Skeletal muscle satellite cell (primary cell): ENCODE measurements around the gene DOCK6.
"Not testable (repeated sequence)": the region's sequence is repeated elsewhere in the genome, so short reads cannot be mapped to it uniquely, and the experiment has no call there.

Experiments used
- H3K27me3 ChIP-seq: 2 replicates; pipeline ENCODE4 v1.7.0; 2013; ENCODE audit warnings: low read length; ENCODE audit not compliant: control insufficient read depth, insufficient read depth
- H3K36me3 ChIP-seq: 2 replicates; pipeline ENCODE4 v1.7.0; 2013; ENCODE audit warnings: mild to moderate bottlenecking, control low read depth, low read length; ENCODE audit not compliant: insufficient read depth
- H3K4me1 ChIP-seq: 2 replicates; pipeline ENCODE4 v1.7.0; 2013; ENCODE audit warnings: low read length; ENCODE audit not compliant: control insufficient read depth, insufficient read depth
- H3K4me2 ChIP-seq: 2 replicates; pipeline ENCODE4 v1.7.0; 2013; ENCODE audit warnings: mild to moderate bottlenecking, low read length
- H3K4me3 ChIP-seq: 2 replicates; pipeline ENCODE4 v1.7.0; 2013; ENCODE audit warnings: low read length
- H3K9ac ChIP-seq: 2 replicates; pipeline ENCODE4 v1.7.0; 2013; ENCODE audit warnings: mild to moderate bottlenecking, low read depth, low read length, moderate library complexity
- H3K9me3 ChIP-seq: replicated peaks from 2 replicates; pipeline ENCODE4 v1.7.0; 2013; ENCODE audit warnings: mild to moderate bottlenecking, control low read depth, low read length

The DOCK6 gene

GRCh38 chr19:11174336-11174735 lies 88.0 kb downstream of the DOCK6 start:
- H3K4me2 ChIP-seq: no peak overlapping the region
- H3K9ac ChIP-seq: no peak overlapping the region
- peaks cover 77% of the 10 kb centered on the region for H3K36me3 ChIP-seq
- peaks cover 35% of the 10 kb centered on the region for H3K4me1 ChIP-seq
- H3K27me3 ChIP-seq: no peaks in the 10 kb centered on the region
- H3K4me3 ChIP-seq: no peak overlapping the region
- H3K9me3 ChIP-seq: no peaks in the 10 kb centered on the region

- peaks cover 76% of the 10 kb centered on the region for H3K36me3 ChIP-seq
- no peaks in the 10 kb centered on the region for H3K9me3 ChIP-seq
- peaks cover 35% of the 10 kb centered on the region for H3K4me1 ChIP-seq
- no peak overlapping the region for H3K4me3 ChIP-seq
- no peaks in the 10 kb centered on the region for H3K27me3 ChIP-seq
- H3K9ac ChIP-seq: no peak overlapping the region
- H3K4me2 ChIP-seq: no peak overlapping the region
Measured at GRCh38 chr19:11173516-11174155, 88.7 kb downstream of the DOCK6 start.

- Histone ChIP-seq H3K36me3 (peaks cover 74% of the 10 kb centered on the region), H3K9me3 (no peaks in the 10 kb centered on the region), H3K4me2 (no peak overlapping the region), H3K4me3 (no peak overlapping the region), H3K9ac (no peak overlapping the region), H3K4me1 (peaks cover 39% of the 10 kb centered on the region), H3K27me3 (no peaks in the 10 kb centered on the region)
Measured at GRCh38 chr19:11172576-11172975, 89.7 kb downstream of the DOCK6 start.

- H3K4me3 ChIP-seq: no peak overlapping the region
- peak overlapping the region; percentile 50 for H3K9ac ChIP-seq
- H3K36me3 ChIP-seq: peaks cover 69% of the 10 kb centered on the region
- no peak overlapping the region for H3K4me2 ChIP-seq
- H3K27me3 ChIP-seq: no peaks in the 10 kb centered on the region
- no peaks in the 10 kb centered on the region for H3K9me3 ChIP-seq
- peaks cover 50% of the 10 kb centered on the region for H3K4me1 ChIP-seq
Measured at GRCh38 chr19:11171144-11171543, 91.2 kb downstream of the DOCK6 start.

- Histone ChIP-seq H3K4me1 (peaks cover 61% of the 10 kb centered on the region), H3K9ac (peak overlapping the region; percentile 50), H3K9me3 (no peaks in the 10 kb centered on the region), H3K4me2 (peak overlapping the region; percentile 30), H3K27me3 (no peaks in the 10 kb centered on the region), H3K4me3 (peak overlapping the region; percentile 19), H3K36me3 (peaks cover 72% of the 10 kb centered on the region)
Measured at GRCh38 chr19:11169896-11170678, 92.2 kb downstream of the DOCK6 start.

- H3K9me3 ChIP-seq: no peaks in the 10 kb centered on the region
- H3K4me3 ChIP-seq: no peak overlapping the region
- peaks cover 74% of the 10 kb centered on the region for H3K36me3 ChIP-seq
- H3K4me2 ChIP-seq: peak overlapping the region; percentile 30
- H3K4me1 ChIP-seq: peaks cover 70% of the 10 kb centered on the region
- peak overlapping the region; percentile 71 for H3K9ac ChIP-seq
- no peaks in the 10 kb centered on the region for H3K27me3 ChIP-seq
Measured at GRCh38 chr19:11168568-11168967, 93.8 kb downstream of the DOCK6 start.

GRCh38 chr19:11166281-11167142 lies 95.8 kb downstream of the DOCK6 start:
- no peak overlapping the region for H3K4me3 ChIP-seq
- no peaks in the 10 kb centered on the region for H3K27me3 ChIP-seq
- no peaks in the 10 kb centered on the region for H3K9me3 ChIP-seq
- peak overlapping the region; percentile 37 for H3K4me2 ChIP-seq
- H3K4me1 ChIP-seq: peaks cover 67% of the 10 kb centered on the region
- peak overlapping the region; percentile 83 for H3K9ac ChIP-seq
- peaks cover 65% of the 10 kb centered on the region for H3K36me3 ChIP-seq

GRCh38 chr19:11165486-11166030 lies 96.8 kb downstream of the DOCK6 start:
- peaks cover 59% of the 10 kb centered on the region for H3K4me1 ChIP-seq
- no peak overlapping the region for H3K4me3 ChIP-seq
- no peaks in the 10 kb centered on the region for H3K9me3 ChIP-seq
- peak overlapping the region; percentile 37 for H3K4me2 ChIP-seq
- peaks cover 61% of the 10 kb centered on the region for H3K36me3 ChIP-seq
- H3K9ac ChIP-seq: peak overlapping the region; percentile 83
- H3K27me3 ChIP-seq: no peaks in the 10 kb centered on the region

GRCh38 chr19:11164879-11165406 lies 97.4 kb downstream of the DOCK6 start:
- peaks cover 57% of the 10 kb centered on the region for H3K36me3 ChIP-seq
- no peak overlapping the region for H3K4me3 ChIP-seq
- H3K9ac ChIP-seq: peak overlapping the region; percentile 83
- peak overlapping the region; percentile 37 for H3K4me2 ChIP-seq
- H3K27me3 ChIP-seq: no peaks in the 10 kb centered on the region
- H3K9me3 ChIP-seq: no peaks in the 10 kb centered on the region
- H3K4me1 ChIP-seq: peaks cover 53% of the 10 kb centered on the region

- H3K4me1 ChIP-seq: peaks cover 46% of the 10 kb centered on the region
- H3K9me3 ChIP-seq: no peaks in the 10 kb centered on the region
- peak overlapping the region; percentile 2 for H3K4me3 ChIP-seq
- H3K36me3 ChIP-seq: peaks cover 51% of the 10 kb centered on the region
- H3K4me2 ChIP-seq: peak overlapping the region; percentile 20
- peak overlapping the region; percentile 83 for H3K9ac ChIP-seq
- no peaks in the 10 kb centered on the region for H3K27me3 ChIP-seq
Measured at GRCh38 chr19:11164296-11164695, 98.0 kb downstream of the DOCK6 start.

- not testable (repeated sequence) for H3K9me3 ChIP-seq, H3K4me2 ChIP-seq, H3K9ac ChIP-seq, H3K27me3 ChIP-seq, H3K4me3 ChIP-seq
- Histone ChIP-seq H3K4me1 (peaks cover 27% of the 10 kb centered on the region), H3K36me3 (peaks cover 24% of the 10 kb centered on the region)
Measured at GRCh38 chr19:11160440-11160768, 101.9 kb downstream of the DOCK6 start.
